Activated CD8-positive, alpha-beta T cell treated with anti-CD3 and anti-CD28 coated beads for 36 hours (primary cell): Measurements from ENCODE around the gene ZKSCAN1. TPM values are rescaled to one million over a fixed set of nuclear protein-coding genes. Genes with fewer than 3 reads are reported as not detected.
"Not testable (repeated sequence)": the region's sequence is repeated elsewhere in the genome, so short reads cannot be mapped to it uniquely, and the experiment has no call there.

ENCODE experiments used
- ATAC-seq: fragments of 200-7000 bp; cut with Tn5 transposase; one replicate; pipeline ENCODE4 v1.10.0; 2021; ENCODE audit warnings: mild to moderate bottlenecking, moderate library complexity
- CTCF ChIA-PET: fragments of 350-600 bp; sonication (Branson Sonifier 250); formaldehyde crosslinking; loops from one replicate; lab custom pipeline; 2021; ENCODE audit warnings: antibody characterized with exemption; lab: Charles Lee
- POLR2A ChIA-PET: fragments of 350-600 bp; sonication (Branson Sonifier 250); formaldehyde crosslinking; loops from one replicate; lab custom pipeline; 2021; ENCODE audit warnings: antibody characterized with exemption; lab: Charles Lee
- DNase-seq: peaks from one replicate; pipeline ENCODE4 v3.0.0-alpha.2; 2020
- H3K27ac Mint-ChIP-seq: one replicate; pipeline ENCODE4 v1.8.0; 2021; ENCODE audit warnings: mild to moderate bottlenecking, mixed read lengths
- H3K27me3 Mint-ChIP-seq: one replicate; pipeline ENCODE4 v1.8.0; 2021; ENCODE audit warnings: mixed read lengths
- H3K36me3 Mint-ChIP-seq: one replicate; pipeline ENCODE4 v1.8.0; 2021; ENCODE audit warnings: low read depth, mixed read lengths
- H3K4me1 Mint-ChIP-seq: one replicate; pipeline ENCODE4 v1.8.0; 2021; ENCODE audit warnings: low read depth, mixed read lengths
- H3K4me3 Mint-ChIP-seq: one replicate; pipeline ENCODE4 v1.8.0; 2021; ENCODE audit warnings: mild to moderate bottlenecking, moderate library complexity, mixed read lengths
- H3K9me3 Mint-ChIP-seq: one replicate; pipeline ENCODE4 v1.8.0; 2021; ENCODE audit warnings: mixed read lengths
- CTCF ChIP-seq: fragments of 200-600 bp; IDR thresholded peaks from one replicate; pipeline ENCODE4 v1.8.0; 2022; ENCODE audit warnings: antibody characterized with exemption, mild to moderate bottlenecking
- intact Hi-C: fragments of 100-400 bp; cut with micrococcal nuclease; formaldehyde crosslinking; loops from one replicate; pipeline ENCODE4 v1.10.0; 2022
- total RNA-seq, 2 experiments: library from RNA; stranded (reverse); gene quantifications; one replicate each; pipeline ENCODE4 v1.2.3, GENCODE V29; 2021

ZKSCAN1 gene
- total RNA-seq, 2 experiments from 2014 or later = 41.9 to 47.3 TPM

GRCh38 chr7:100000239-100000638 is 15.2 kb upstream of the ZKSCAN1 start:
- POLR2A ChIA-PET = interaction anchor here (0.6 kb wide), 1 partner anchor 30 kb away, joined by 4 read pairs; no protein-coding TSS in a partner anchor
- H3K27ac Mint-ChIP-seq = no peak overlapping the region
- H3K27me3 Mint-ChIP-seq = no peaks in the 10 kb centered on the region

GRCh38 chr7:100003711-100004661 is 11.4 kb upstream of the ZKSCAN1 start:
- CTCF ChIA-PET = interaction anchor here (1.2 kb wide), 1 partner anchor 12 kb away, joined by 4 read pairs; no protein-coding TSS in a partner anchor
- POLR2A ChIA-PET = interaction anchor here (0.6 to 1.5 kb wide), 2 partner anchors 11 to 128 kb away, joined by 3 to 4 read pairs; partner anchors contain the start of genes OR2AE1 and ZKSCAN1
- Mint-ChIP-seq H3K4me3 (no peak overlapping the region), H3K4me1 (no peaks in the 10 kb centered on the region), H3K27me3 (no peaks in the 10 kb centered on the region), H3K27ac (no peak overlapping the region), H3K36me3 (no peaks in the 10 kb centered on the region), H3K9me3 (no peaks in the 10 kb centered on the region)
- intact Hi-C loops = no loop called here
- no peak for TF ChIP-seq CTCF
- ATAC-seq (no peak), DNase-seq (no peak)

More at GRCh38 chr7:100000239-100000638, 15.2 kb upstream of the ZKSCAN1 start:
- H3K9me3 Mint-ChIP-seq = no peaks in the 10 kb centered on the region
- TF ChIP-seq CTCF = no peak
- CTCF ChIA-PET = interaction anchor here (1.0 to 1.2 kb wide), 2 partner anchors 9 to 21 kb away, joined by 3 to 4 read pairs; no protein-coding TSS in a partner anchor
- DNase-seq (no peak), ATAC-seq (no peak)
- peaks cover 12% of the 10 kb centered on the region for H3K4me1 Mint-ChIP-seq
- no peak overlapping the region for H3K4me3 Mint-ChIP-seq
- no peaks in the 10 kb centered on the region for H3K36me3 Mint-ChIP-seq
- intact Hi-C loops = no loop called here

GRCh38 chr7:100007887-100008286 is 7.5 kb upstream of the ZKSCAN1 start:
- POLR2A ChIA-PET = interaction anchor here (0.9 kb wide), 1 partner anchor 8 kb away, joined by 4 read pairs; no protein-coding TSS in a partner anchor
- no peak for TF ChIP-seq CTCF

GRCh38 chr7:100008525-100008924 is 6.9 kb upstream of the ZKSCAN1 start:
- CTCF ChIA-PET = interaction anchor here (0.8 kb wide), 1 partner anchor 15 kb away, joined by 3 read pairs; no protein-coding TSS in a partner anchor
- POLR2A ChIA-PET = interaction anchor here (0.9 kb wide), 1 partner anchor 8 kb away, joined by 4 read pairs; no protein-coding TSS in a partner anchor
- TF ChIP-seq CTCF = no peak
- H3K4me3 Mint-ChIP-seq = no peak overlapping the region
- DNase-seq (no peak), ATAC-seq (no peak)
- H3K36me3 Mint-ChIP-seq = no peaks in the 10 kb centered on the region
- no peaks in the 10 kb centered on the region for H3K9me3 Mint-ChIP-seq
- H3K27ac Mint-ChIP-seq = no peak overlapping the region
- intact Hi-C loops = no loop called here
- H3K4me1 Mint-ChIP-seq = peaks cover 7% of the 10 kb centered on the region
- no peaks in the 10 kb centered on the region for H3K27me3 Mint-ChIP-seq

More at GRCh38 chr7:100007887-100008286, 7.5 kb upstream of the ZKSCAN1 start:
- no peaks in the 10 kb centered on the region for H3K36me3 Mint-ChIP-seq
- ATAC-seq (no peak), DNase-seq (no peak)
- no peak overlapping the region for H3K4me3 Mint-ChIP-seq
- no peaks in the 10 kb centered on the region for H3K9me3 Mint-ChIP-seq
- no peaks in the 10 kb centered on the region for H3K27me3 Mint-ChIP-seq
- CTCF ChIA-PET = interaction anchor here (0.8 kb wide), 1 partner anchor 14 kb away, joined by 3 read pairs; no protein-coding TSS in a partner anchor
- H3K27ac Mint-ChIP-seq = no peak overlapping the region
- intact Hi-C loops = no loop called here
- H3K4me1 Mint-ChIP-seq = peaks cover 3% of the 10 kb centered on the region

GRCh38 chr7:100009952-100010351 is 5.4 kb upstream of the ZKSCAN1 start:
- intact Hi-C loops, CTCF ChIA-PET, H3K27ac Mint-ChIP-seq, POLR2A ChIA-PET, DNase-seq, H3K9me3 Mint-ChIP-seq, H3K27me3 Mint-ChIP-seq, ATAC-seq, H3K36me3 Mint-ChIP-seq, H3K4me3 Mint-ChIP-seq: not testable (repeated sequence)
- H3K4me1 Mint-ChIP-seq = peaks cover 13% of the 10 kb centered on the region
